ENCODE results near the gene NME7.

NME7 gene

DNA sequence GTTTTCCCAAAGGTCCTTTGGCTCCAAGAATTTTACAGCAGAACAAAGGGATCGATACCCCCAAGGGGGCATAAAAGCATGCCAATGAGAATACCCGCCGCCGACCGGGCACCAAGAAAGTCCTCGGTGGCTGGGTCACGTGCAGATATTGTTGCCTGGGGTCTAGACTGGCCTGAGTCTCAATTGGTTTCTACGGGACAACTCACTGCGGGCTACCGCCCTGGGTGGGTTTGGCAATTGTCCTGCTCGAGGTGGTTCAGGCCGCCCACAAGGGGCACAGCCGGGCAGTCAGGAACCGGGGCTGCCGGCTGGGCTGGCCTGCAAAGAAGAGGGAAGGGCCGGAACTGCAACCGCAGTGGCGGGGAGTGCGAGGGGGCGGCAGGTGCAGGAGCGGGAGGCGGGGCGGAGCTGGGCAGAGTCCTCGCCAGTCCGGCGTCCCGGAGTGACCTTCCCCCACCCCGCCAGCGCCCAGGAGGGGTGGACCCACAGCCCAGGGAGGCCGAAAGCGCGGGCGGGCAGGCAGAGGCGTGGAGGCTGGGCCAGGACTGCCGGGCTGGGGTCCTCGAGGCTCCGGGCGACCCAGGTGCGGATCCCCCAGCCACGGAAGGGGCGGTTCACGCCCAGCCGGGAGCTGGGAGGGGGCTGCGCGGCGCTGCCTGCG is 262.0 kb downstream of the NME7 start (continued):
- TF ChIP-seq, protein P1, sequence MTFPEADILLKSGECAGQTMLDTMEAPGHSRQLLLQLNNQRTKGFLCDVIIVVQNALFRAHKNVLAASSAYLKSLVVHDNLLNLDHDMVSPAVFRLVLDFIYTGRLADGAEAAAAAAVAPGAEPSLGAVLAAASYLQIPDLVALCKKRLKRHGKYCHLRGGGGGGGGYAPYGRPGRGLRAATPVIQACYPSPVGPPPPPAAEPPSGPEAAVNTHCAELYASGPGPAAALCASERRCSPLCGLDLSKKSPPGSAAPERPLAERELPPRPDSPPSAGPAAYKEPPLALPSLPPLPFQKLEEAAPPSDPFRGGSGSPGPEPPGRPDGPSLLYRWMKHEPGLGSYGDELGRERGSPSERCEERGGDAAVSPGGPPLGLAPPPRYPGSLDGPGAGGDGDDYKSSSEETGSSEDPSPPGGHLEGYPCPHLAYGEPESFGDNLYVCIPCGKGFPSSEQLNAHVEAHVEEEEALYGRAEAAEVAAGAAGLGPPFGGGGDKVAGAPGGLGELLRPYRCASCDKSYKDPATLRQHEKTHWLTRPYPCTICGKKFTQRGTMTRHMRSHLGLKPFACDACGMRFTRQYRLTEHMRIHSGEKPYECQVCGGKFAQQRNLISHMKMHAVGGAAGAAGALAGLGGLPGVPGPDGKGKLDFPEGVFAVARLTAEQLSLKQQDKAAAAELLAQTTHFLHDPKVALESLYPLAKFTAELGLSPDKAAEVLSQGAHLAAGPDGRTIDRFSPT (tag by site-specific recombination; IDR thresholded peaks at IDR 0.05) = no peak
- TF ChIP-seq, protein P2, sequence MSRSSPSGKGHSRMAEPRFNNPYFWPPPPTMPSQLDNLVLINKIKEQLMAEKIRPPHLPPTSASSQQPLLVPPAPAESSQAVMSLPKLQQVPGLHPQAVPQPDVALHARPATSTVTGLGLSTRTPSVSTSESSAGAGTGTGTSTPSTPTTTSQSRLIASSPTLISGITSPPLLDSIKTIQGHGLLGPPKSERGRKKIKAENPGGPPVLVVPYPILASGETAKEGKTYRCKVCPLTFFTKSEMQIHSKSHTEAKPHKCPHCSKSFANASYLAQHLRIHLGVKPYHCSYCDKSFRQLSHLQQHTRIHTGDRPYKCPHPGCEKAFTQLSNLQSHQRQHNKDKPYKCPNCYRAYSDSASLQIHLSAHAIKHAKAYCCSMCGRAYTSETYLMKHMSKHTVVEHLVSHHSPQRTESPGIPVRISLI (tag by site-specific recombination; IDR thresholded peaks at IDR 0.05) = no peak
- no peak for TF ChIP-seq YY1 (tag by site-specific recombination; IDR thresholded peaks at IDR 0.05)
- TF ChIP-seq ZNF174 (tag by site-specific recombination; IDR thresholded peaks at IDR 0.05) = no peak
- peak; percentile 64 for TF ChIP-seq ZNF223 (tag by site-specific recombination; IDR thresholded peaks at IDR 0.05)
- TF ChIP-seq EGR2 (tag by site-specific recombination; IDR thresholded peaks at IDR 0.05; ENCODE audit: low read depth) = peak; percentile 87
- TF ChIP-seq, protein P3, sequence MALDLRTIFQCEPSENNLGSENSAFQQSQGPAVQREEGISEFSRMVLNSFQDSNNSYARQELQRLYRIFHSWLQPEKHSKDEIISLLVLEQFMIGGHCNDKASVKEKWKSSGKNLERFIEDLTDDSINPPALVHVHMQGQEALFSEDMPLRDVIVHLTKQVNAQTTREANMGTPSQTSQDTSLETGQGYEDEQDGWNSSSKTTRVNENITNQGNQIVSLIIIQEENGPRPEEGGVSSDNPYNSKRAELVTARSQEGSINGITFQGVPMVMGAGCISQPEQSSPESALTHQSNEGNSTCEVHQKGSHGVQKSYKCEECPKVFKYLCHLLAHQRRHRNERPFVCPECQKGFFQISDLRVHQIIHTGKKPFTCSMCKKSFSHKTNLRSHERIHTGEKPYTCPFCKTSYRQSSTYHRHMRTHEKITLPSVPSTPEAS (tag by site-specific recombination; IDR thresholded peaks at IDR 0.05) = no peak
- TF ChIP-seq ZFP69B (tag by site-specific recombination; IDR thresholded peaks at IDR 0.05) = peak; percentile 92
- TF ChIP-seq ZNF366 (tag by site-specific recombination; conservative IDR thresholded peaks at IDR 0.05) = no peak
- TF ChIP-seq, protein P4, sequence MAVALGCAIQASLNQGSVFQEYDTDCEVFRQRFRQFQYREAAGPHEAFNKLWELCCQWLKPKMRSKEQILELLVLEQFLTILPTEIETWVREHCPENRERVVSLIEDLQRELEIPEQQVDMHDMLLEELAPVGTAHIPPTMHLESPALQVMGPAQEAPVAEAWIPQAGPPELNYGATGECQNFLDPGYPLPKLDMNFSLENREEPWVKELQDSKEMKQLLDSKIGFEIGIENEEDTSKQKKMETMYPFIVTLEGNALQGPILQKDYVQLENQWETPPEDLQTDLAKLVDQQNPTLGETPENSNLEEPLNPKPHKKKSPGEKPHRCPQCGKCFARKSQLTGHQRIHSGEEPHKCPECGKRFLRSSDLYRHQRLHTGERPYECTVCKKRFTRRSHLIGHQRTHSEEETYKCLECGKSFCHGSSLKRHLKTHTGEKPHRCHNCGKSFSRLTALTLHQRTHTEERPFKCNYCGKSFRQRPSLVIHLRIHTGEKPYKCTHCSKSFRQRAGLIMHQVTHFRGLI (tag by site-specific recombination; IDR thresholded peaks at IDR 0.05) = no peak; the same call in 1 of the 2 replicates
- TF ChIP-seq ZNF169 (tag by site-specific recombination; IDR thresholded peaks at IDR 0.05) = no peak
- TF ChIP-seq ZEB2 (tag by site-specific recombination; IDR thresholded peaks at IDR 0.05) = peak; percentile 19; the same call in 1 of the 2 replicates
- no peak for TF ChIP-seq ZNF785 (tag by site-specific recombination; IDR thresholded peaks at IDR 0.05)
- no peak for TF ChIP-seq ZNF521 (tag by site-specific recombination; IDR thresholded peaks at IDR 0.05)
- TF ChIP-seq, protein P5, sequence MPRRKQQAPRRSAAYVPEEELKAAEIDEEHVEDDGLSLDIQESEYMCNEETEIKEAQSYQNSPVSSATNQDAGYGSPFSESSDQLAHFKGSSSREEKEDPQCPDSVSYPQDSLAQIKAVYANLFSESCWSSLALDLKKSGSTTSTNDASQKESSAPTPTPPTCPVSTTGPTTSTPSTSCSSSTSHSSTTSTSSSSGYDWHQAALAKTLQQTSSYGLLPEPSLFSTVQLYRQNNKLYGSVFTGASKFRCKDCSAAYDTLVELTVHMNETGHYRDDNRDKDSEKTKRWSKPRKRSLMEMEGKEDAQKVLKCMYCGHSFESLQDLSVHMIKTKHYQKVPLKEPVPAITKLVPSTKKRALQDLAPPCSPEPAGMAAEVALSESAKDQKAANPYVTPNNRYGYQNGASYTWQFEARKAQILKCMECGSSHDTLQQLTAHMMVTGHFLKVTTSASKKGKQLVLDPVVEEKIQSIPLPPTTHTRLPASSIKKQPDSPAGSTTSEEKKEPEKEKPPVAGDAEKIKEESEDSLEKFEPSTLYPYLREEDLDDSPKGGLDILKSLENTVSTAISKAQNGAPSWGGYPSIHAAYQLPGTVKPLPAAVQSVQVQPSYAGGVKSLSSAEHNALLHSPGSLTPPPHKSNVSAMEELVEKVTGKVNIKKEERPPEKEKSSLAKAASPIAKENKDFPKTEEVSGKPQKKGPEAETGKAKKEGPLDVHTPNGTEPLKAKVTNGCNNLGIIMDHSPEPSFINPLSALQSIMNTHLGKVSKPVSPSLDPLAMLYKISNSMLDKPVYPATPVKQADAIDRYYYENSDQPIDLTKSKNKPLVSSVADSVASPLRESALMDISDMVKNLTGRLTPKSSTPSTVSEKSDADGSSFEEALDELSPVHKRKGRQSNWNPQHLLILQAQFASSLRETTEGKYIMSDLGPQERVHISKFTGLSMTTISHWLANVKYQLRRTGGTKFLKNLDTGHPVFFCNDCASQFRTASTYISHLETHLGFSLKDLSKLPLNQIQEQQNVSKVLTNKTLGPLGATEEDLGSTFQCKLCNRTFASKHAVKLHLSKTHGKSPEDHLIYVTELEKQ (tag by site-specific recombination; IDR thresholded peaks at IDR 0.05; ENCODE audit: borderline replicate concordance) = no peak
- no peak for TF ChIP-seq ZNF548 (tag by site-specific recombination; IDR thresholded peaks at IDR 0.05)
- no peak for TF ChIP-seq ZNF2 (tag by site-specific recombination; IDR thresholded peaks at IDR 0.05)
- no peak for TF ChIP-seq ZNF560 (tag by site-specific recombination; IDR thresholded peaks at IDR 0.05; ENCODE audit: borderline replicate concordance)
- no peak for TF ChIP-seq ZNF660 (tag by site-specific recombination; IDR thresholded peaks at IDR 0.05)
- peak; percentile 48 for TF ChIP-seq OSR2 (tag by site-specific recombination; IDR thresholded peaks at IDR 0.05)
- TF ChIP-seq ZNF146 (tag by site-specific recombination; IDR thresholded peaks at IDR 0.05) = no peak
- TF ChIP-seq ZNF155 (tag by site-specific recombination; IDR thresholded peaks at IDR 0.05) = no peak
- no peak for TF ChIP-seq ZNF350 (tag by site-specific recombination; IDR thresholded peaks at IDR 0.05)
- TF ChIP-seq ZSCAN23 (tag by site-specific recombination; IDR thresholded peaks at IDR 0.05) = no peak
- no peak for TF ChIP-seq ZNF391 (tag by site-specific recombination; IDR thresholded peaks at IDR 0.05; ENCODE audit: borderline replicate concordance, low read depth)
- TF ChIP-seq ZNF473 (tag by site-specific recombination; IDR thresholded peaks at IDR 0.05) = no peak
- no peak for TF ChIP-seq ZNF677 (tag by site-specific recombination; IDR thresholded peaks at IDR 0.05)
- TF ChIP-seq SP7 (tag by site-specific recombination; IDR thresholded peaks at IDR 0.05) = peak; percentile 12
- TF ChIP-seq ZNF654 (tag by site-specific recombination; IDR thresholded peaks at IDR 0.05; ENCODE audit: low read depth) = no peak
- no peak for TF ChIP-seq ZNF140 (tag by site-specific recombination; IDR thresholded peaks at IDR 0.05)
- no peak for TF ChIP-seq FEZF1 (tag by site-specific recombination; IDR thresholded peaks at IDR 0.05)
- TF ChIP-seq ZNF211 (tag by site-specific recombination; IDR thresholded peaks at IDR 0.05; ENCODE audit: low read depth) = no peak

All from HEK293 (cell line).